Measurements from ENCODE around the gene BRD4.

Gene BRD4

DNA sequence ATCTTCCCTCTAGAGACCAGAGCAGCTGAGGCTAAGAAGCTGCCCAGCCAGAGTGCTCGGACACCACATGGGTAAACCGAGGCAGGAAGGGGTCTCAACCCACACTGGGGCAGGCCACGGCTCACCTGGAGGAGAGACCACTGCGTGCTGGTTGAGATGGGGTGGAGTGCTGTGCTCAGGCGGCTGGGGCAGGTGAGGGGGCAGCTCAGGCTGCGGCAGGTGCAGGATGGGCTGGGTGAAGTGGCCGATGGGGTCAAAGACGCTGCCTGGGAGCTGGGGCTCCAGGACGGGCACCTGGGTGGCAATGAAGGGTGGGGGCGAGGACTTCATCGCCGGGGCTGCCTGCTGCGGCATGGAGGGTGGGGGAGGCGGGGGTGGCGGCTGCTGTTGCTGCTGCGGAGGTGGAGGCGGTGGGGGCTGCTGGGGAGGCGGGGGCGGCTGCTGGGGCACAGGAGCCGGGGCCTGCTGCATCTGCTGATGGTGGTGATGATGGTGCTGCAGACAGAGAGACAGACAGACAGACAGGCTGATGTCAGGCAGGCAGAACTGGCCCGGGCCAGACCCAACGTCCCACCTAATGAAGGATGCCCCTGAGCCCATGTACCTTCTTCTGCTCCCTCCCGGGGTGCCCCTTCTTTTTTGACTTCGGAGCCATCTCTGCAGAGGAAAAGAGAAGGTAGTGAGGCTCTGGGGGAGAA, 88.1 kb downstream of the BRD4 start:
- ATAC-seq (replicated peaks) = no peak
- peak overlapping the region; percentile 82 for H3K27ac Mint-ChIP-seq
- peaks cover 35 to 61% of the 10 kb centered on the region in 2 donors for H3K36me3 Mint-ChIP-seq
- no peak overlapping the region for H3K4me3 Mint-ChIP-seq
- no peaks in the 10 kb centered on the region for H3K27me3 Mint-ChIP-seq
- no peaks in the 10 kb centered on the region for H3K9me3 Mint-ChIP-seq
- no peak for DNase-seq
- H3K4me1 Mint-ChIP-seq = peaks cover 0 to 10% of the 10 kb centered on the region in 2 donors

DNA sequence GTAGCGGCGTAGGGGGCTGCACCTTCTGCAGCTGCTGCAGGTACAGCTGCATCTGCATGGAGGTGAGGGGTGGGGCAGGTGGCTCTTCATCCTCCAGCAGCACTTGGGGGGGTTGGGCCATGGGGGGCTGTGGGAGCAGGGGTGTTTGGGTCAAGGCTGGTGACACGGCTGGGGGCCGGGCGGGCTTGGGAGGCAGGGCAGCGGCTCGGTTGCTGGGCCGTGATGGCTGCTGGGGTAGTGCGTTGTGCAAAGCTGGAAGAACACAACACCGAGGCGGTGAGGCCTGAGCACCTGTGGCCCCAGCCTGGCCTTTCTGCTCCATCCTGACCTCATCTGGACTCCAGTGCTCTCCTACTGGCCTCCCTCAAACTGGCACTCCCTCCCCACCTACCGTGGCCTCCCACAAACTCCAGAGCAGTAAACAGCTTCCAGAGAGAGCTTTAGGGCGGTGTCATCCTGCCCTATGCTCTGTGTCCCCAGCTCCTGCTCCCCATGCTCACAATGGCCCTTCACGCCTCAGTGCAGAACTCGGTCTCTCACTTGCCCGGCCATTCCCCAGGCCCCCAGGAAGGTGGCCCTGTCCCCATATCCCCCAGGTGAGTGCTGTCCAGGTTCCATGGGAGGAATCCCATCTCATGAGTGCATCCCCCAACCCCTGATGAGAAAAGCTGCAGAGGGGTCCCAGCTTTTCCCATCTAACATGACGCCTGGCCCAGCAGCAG, 88.9 kb downstream of the BRD4 start:
- H3K36me3 Mint-ChIP-seq = peaks cover 35 to 57% of the 10 kb centered on the region in 2 donors
- no peak overlapping the region for H3K4me3 Mint-ChIP-seq
- H3K27ac Mint-ChIP-seq = peak overlapping the region; percentile 82
- no peak for ATAC-seq (replicated peaks)
- no peaks in the 10 kb centered on the region for H3K27me3 Mint-ChIP-seq
- no peak for DNase-seq
- peaks cover 0 to 5% of the 10 kb centered on the region in 2 donors for H3K4me1 Mint-ChIP-seq
- H3K9me3 Mint-ChIP-seq = no peaks in the 10 kb centered on the region

GRCh38 chr19:15241259-15241910, 91.0 kb downstream of the BRD4 start:
- Mint-ChIP-seq H3K36me3 (peaks cover 34 to 67% of the 10 kb centered on the region in 2 donors), H3K4me3 (no peak overlapping the region), H3K4me1 (peaks cover under 1 to 5% of the 10 kb centered on the region in 2 donors), H3K27me3 (no peaks in the 10 kb centered on the region), H3K9me3 (no peaks in the 10 kb centered on the region), H3K27ac (peak overlapping the region; percentile 73)
- DNase-seq (no peak), ATAC-seq (replicated peaks) (no peak)

DNA sequence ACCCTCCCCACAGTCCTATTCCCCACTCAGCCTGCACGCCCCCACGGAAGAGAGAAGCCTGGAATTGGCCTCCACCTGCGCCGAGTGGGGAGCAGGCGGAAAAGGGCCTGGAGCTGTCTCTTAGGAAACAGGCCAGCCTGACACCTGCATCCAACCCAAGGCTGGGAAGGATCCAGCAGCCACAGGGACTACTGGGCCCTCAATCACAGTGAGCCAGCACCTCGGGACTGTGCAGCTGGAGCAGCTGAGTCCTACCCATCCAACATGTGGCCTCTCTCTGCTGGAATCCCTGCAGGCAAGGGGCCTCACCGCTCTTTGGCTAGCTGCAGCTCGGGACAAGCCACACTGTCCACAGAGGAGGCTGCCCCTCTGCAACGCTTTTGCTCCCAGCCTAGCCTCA, 91.8 kb downstream of the BRD4 start:
- DNase-seq (no peak), ATAC-seq (replicated peaks) (no peak)
- Mint-ChIP-seq H3K9me3 (no peaks in the 10 kb centered on the region), H3K27ac (peak overlapping the region; percentile 86), H3K27me3 (no peaks in the 10 kb centered on the region), H3K4me1 (peaks cover 6 to 8% of the 10 kb centered on the region in 2 donors), H3K36me3 (peaks cover 34 to 67% of the 10 kb centered on the region in 2 donors), H3K4me3 (no peak overlapping the region)

GRCh38 chr19:15239337-15239949, 92.9 kb downstream of the BRD4 start:
- no peaks in the 10 kb centered on the region for H3K9me3 Mint-ChIP-seq
- peaks cover 44 to 68% of the 10 kb centered on the region in 2 donors for H3K36me3 Mint-ChIP-seq
- ATAC-seq (replicated peaks) (no peak), DNase-seq (no peak)
- H3K27ac Mint-ChIP-seq = no peak overlapping the region
- no peaks in the 10 kb centered on the region for H3K27me3 Mint-ChIP-seq
- no peak overlapping the region for H3K4me3 Mint-ChIP-seq
- H3K4me1 Mint-ChIP-seq = peaks cover 16 to 17% of the 10 kb centered on the region in 2 donors

GRCh38 chr19:15238639-15239155, 93.6 kb downstream of the BRD4 start:
- Mint-ChIP-seq H3K27ac (no peak overlapping the region), H3K27me3 (no peaks in the 10 kb centered on the region), H3K36me3 (peaks cover 46 to 70% of the 10 kb centered on the region in 2 donors), H3K4me3 (no peak overlapping the region), H3K9me3 (no peaks in the 10 kb centered on the region), H3K4me1 (peaks cover 21 to 24% of the 10 kb centered on the region in 2 donors)
- DNase-seq (no peak), ATAC-seq (replicated peaks) (no peak)

- H3K36me3 Mint-ChIP-seq = peaks cover 45 to 70% of the 10 kb centered on the region in 2 donors
- no peak overlapping the region for H3K27ac Mint-ChIP-seq
- no peak for ATAC-seq (replicated peaks)
- no peak overlapping the region for H3K4me3 Mint-ChIP-seq
- H3K9me3 Mint-ChIP-seq = no peaks in the 10 kb centered on the region
- H3K27me3 Mint-ChIP-seq = peaks cover 0 to under 1% of the 10 kb centered on the region in 2 donors
- DNase-seq = no peak
- peaks cover 23 to 31% of the 10 kb centered on the region in 2 donors for H3K4me1 Mint-ChIP-seq
These were observed 94.3 kb downstream of the BRD4 start for GRCh38 chr19:15237759-15238638.

DNA sequence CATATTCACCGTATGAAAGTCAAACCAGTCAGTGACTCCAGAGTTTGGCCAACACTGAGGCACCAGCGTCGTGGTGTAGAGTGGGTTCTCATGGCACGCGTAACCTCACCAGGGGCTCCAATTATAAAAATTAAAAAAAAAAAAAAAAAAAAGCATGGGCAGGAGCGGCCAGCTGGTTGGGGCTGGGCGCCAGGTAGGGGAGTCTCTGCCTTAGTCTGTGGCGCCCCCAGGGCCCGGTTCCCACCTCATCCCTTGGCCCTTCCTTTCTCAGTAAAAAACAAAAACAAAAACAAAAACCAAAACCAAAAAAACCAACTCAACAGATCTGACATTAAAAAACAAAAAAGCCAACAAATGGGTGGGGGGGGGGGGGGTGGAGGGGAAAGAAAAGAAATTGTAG, 95.5 kb downstream of the BRD4 start:
- Mint-ChIP-seq H3K27me3 (peaks cover 9 to 12% of the 10 kb centered on the region in 2 donors), H3K4me1 (peaks cover 26 to 42% of the 10 kb centered on the region in 2 donors), H3K9me3 (no peaks in the 10 kb centered on the region), H3K27ac (no peak overlapping the region), H3K4me3 (no peak overlapping the region), H3K36me3 (peaks cover 47 to 65% of the 10 kb centered on the region in 2 donors)
- DNase-seq = no peak
- no peak for ATAC-seq (replicated peaks)

GRCh38 chr19:15235781-15236180, 96.6 kb downstream of the BRD4 start:
- peaks cover 41 to 58% of the 10 kb centered on the region in 2 donors for H3K36me3 Mint-ChIP-seq
- no peak overlapping the region for H3K27ac Mint-ChIP-seq
- ATAC-seq (replicated peaks) (no peak), DNase-seq (no peak)
- H3K4me3 Mint-ChIP-seq = no peak overlapping the region
- H3K9me3 Mint-ChIP-seq = no peaks in the 10 kb centered on the region
- H3K27me3 Mint-ChIP-seq = peaks cover 16 to 22% of the 10 kb centered on the region in 2 donors
- H3K4me1 Mint-ChIP-seq = peaks cover 34 to 53% of the 10 kb centered on the region in 2 donors

GRCh38 chr19:15234431-15235130, 97.8 kb downstream of the BRD4 start:
- no peak for DNase-seq
- no peaks in the 10 kb centered on the region for H3K9me3 Mint-ChIP-seq
- H3K4me3 Mint-ChIP-seq = no peak overlapping the region
- peaks cover 17 to 24% of the 10 kb centered on the region in 2 donors for H3K27me3 Mint-ChIP-seq
- peaks cover 38 to 52% of the 10 kb centered on the region in 2 donors for H3K36me3 Mint-ChIP-seq
- H3K4me1 Mint-ChIP-seq = peaks cover 34 to 54% of the 10 kb centered on the region in 2 donors
- no peak for ATAC-seq (replicated peaks)
- peak overlapping the region; percentile 75 for H3K27ac Mint-ChIP-seq

DNA sequence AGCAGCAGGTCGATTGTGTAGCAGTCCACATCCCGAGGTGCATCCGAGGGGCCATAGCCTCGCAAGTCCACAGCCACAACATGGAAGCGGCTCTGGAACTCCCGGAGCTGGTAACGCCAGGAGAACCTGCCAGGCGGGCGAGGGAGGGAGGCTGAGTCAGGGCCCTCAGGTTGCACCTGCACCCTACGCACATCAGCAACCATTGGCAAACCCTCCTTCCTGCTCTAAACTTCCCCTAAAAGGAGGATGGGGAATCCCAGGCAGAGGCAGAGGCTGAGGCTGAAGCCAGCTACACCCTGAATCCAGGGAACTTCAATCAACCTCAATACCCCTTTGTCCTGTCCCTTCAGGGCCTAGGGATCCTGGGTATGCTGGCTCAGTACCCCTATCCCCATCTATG, 101.1 kb downstream of the BRD4 start:
- no peaks in the 10 kb centered on the region for H3K9me3 Mint-ChIP-seq
- ATAC-seq (replicated peaks) (peak in 1 of 2 donors; percentile 19), DNase-seq (no peak)
- peaks cover 31 to 53% of the 10 kb centered on the region in 2 donors for H3K4me1 Mint-ChIP-seq
- H3K36me3 Mint-ChIP-seq = peaks cover 27 to 30% of the 10 kb centered on the region in 2 donors
- H3K27ac Mint-ChIP-seq = no peak overlapping the region
- peaks cover 17 to 24% of the 10 kb centered on the region in 2 donors for H3K27me3 Mint-ChIP-seq
- no peak overlapping the region for H3K4me3 Mint-ChIP-seq

DNA sequence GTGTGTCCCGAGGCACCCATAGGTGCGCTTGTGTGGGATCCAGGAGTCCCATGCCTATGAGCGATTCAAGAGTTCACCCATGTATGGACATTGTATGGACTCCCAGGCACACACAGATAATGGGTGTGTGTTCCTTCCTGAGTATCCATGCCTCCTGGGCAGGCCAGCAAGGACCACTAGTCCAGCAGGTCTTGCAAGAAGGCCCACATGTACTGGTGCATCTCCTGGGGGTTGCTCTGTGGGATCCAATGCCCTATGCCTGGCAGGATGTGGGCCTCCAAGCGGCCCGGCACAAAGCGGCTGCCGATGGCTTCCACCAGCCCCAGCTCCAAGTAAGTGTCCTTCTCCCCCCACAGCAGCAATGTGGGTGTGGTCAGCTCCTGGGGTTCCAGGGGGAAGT, 105.1 kb downstream of the BRD4 start:
- peaks cover 23 to 36% of the 10 kb centered on the region in 2 donors for H3K27me3 Mint-ChIP-seq
- DNase-seq = no peak
- H3K4me1 Mint-ChIP-seq = peaks cover 23 to 38% of the 10 kb centered on the region in 2 donors
- H3K4me3 Mint-ChIP-seq = no peak overlapping the region
- no peak overlapping the region for H3K27ac Mint-ChIP-seq
- peaks cover 0 to 2% of the 10 kb centered on the region in 2 donors for H3K36me3 Mint-ChIP-seq
- H3K9me3 Mint-ChIP-seq = no peaks in the 10 kb centered on the region
- ATAC-seq (replicated peaks) = no peak

GRCh38 chr19:15225760-15226159, 106.6 kb downstream of the BRD4 start:
- Mint-ChIP-seq H3K4me3 (no peak overlapping the region), H3K27me3 (peaks cover 14 to 36% of the 10 kb centered on the region in 2 donors), H3K4me1 (peaks cover 14 to 24% of the 10 kb centered on the region in 2 donors), H3K36me3 (no peaks in the 10 kb centered on the region), H3K27ac (no peak overlapping the region), H3K9me3 (no peaks in the 10 kb centered on the region)
- ATAC-seq (replicated peaks) (no peak), DNase-seq (no peak)
